Stimulated activated CD4-positive, alpha-beta T cell treated with anti-CD3 and anti-CD28 coated beads, Interleukin-4, amount 100 ng/mL, for 4 hours (primary cell): ENCODE data around the gene NFATC2IP.
A peak's percentile ranks its signal among the peaks of the same experiment; 100 is the strongest.
"Not testable (repeated sequence)": the region's sequence is repeated elsewhere in the genome, so short reads cannot be mapped to it uniquely, and the experiment has no call there.

Experiments used
- DNase-seq, 2 experiments: peaks; one replicate each; pipeline ENCODE4 v3.0.0-alpha.2; 2020

The NFATC2IP gene

DNA sequence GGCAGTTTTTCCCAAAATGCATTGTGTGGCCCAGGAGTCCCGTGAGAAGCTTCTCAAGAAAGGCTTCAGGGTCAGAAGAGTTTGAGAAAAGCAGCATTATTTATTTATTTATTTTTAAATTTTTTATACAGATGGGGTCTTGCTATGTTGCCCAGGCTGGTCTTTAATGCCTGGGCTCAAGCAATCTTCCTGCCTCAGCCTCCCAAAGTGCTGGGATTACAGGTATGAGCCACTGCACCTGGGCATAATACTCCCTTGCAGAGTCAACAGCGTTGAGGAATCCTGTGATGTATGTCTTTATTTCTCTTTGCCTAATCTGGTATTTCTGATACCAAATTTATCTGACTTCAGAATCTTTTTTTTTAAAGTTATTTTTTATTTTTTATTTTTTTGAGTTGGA lies 49.3 kb downstream of the NFATC2IP start:
- no peak for DNase-seq

- not testable (repeated sequence) for DNase-seq
Measured at GRCh38 chr16:29004496-29005139, 53.9 kb downstream of the NFATC2IP start.

DNA sequence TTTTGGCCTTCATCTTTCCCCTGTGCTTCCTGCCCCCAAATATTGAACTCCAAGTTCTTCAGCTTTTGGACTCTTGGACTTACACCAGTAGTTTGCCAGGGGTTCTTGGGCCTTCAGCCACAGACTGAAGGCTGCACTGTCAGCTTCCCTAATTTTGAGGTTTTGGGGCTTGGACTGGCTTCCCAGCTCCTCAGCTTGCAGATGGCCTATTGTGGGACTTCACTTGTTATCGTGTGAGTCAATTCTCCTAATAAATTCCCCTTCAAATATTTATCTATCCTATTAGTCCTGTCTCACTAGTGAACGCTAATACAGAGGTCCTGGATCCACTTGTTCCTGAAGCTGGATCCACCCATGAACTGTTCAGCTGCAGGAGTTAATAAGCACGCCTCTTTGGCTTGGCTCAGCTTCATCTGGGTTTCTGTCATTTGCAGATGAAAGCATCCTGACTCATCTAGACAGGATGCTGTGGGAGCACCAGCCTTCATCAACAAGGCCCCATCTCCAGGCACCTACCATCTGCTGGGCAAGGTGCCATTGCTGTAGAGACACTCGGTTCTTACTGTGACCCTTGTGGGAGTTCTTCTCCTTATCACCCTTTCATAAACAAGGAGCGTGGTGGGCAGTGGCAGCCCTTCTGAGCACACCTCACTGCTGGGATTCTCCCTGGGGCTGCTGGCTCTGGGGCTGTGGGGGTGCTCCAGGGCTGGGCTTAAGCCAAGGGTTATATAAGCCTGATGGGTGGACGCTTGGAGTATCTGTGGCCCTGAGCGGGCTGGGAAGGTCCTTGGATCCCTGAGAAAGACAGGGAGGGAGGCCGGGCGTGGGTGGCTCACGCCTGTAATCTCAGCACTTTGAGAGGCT lies 57.2 kb downstream of the NFATC2IP start:
- DNase-seq: peak; percentile 61 to 81

DNA sequence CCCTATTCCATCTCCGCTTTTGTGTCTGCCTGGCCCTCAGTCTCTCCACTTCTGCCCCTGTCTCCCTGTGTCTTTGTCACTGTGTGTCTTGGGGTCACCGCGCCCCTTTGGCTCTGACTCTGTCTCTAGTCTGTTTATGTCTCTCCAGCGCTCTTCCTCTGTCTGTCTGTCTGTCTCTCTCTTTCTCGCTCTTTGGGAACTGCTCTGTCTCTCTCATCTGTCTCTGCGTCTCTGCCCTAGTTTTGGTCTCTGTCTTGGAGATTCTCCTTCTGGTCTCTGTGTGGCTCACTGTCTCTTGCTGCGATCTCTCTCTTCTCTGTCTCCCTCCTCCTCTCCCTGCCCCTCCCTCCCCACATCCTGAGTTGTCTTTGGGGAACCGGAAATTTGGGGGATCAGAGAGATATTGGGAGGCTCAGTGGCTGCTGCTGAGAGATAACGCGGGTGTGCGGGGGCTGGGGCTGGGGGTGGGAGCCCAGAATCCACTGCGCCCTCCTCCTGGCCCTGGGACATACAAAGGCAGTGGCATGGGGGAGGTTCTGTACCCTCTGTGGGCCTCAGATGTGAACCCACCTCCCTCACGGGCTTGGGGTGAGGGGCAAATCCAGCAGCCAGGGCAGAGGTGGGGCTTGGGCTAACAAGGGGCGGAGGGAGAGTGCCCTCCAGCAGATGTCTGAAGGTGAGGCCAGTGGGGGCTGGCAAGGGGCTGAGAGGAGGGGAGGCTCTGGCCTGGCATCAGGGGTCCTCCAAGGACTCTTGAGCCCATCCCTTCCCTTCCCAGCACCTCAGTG lies 58.5 kb downstream of the NFATC2IP start:
- DNase-seq: peak; percentile 54 to 59

DNA sequence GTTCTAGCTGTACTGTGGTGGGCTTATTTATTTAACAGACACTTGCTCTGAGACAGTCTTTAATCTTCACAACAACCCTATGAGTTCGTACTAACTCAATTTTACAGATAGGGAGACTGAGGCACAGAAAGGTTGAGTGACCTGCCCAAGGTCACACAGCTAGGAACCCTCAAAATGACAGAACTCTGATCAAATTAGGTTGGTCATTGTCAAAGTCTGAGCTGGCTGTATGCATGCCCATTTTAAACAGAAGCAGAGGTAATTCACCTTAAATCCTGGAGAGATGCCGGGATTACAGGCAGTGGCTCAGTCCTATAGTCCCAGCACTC lies 59.1 kb downstream of the NFATC2IP start:
- DNase-seq: no peak

DNA sequence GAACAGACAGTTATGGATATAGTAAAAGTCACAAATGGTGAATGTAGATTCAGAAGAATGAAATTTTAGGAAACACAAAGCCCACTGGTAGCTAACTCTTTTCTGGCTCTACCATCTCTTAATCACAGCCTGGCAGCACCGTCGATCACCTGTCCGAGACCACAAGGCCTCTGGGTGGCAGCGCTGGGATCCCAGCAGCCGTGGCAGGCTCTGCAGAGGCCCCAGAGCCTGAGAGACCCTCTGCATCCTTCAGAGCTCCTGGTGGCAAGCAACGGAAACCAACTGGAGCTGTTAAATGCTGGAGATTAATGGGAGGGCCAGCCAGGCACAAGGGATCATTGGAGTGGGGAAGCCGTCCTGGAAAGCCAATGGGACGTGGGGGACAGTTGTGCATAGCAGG lies 60.4 kb downstream of the NFATC2IP start:
- DNase-seq: no peak

DNA sequence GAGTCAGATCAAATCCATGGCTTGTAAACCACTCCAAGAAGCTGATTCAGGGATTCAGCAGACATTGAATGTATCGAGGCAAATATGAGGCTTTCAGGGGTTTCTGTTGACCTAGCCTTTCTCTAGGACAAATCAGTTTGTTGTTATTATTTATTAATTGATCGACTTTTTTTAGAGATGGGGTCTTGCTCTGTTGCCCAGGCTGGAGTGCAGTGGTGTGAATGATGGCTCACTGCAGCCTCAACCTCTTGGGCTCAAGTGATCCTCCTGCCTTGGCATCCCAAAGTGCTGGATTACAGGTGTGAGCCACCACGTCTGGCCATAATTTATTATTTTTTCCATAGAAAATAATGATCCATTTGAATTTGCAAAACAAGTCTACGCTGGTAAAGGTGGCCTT lies 61.1 kb downstream of the NFATC2IP start:
- DNase-seq: no peak

DNA sequence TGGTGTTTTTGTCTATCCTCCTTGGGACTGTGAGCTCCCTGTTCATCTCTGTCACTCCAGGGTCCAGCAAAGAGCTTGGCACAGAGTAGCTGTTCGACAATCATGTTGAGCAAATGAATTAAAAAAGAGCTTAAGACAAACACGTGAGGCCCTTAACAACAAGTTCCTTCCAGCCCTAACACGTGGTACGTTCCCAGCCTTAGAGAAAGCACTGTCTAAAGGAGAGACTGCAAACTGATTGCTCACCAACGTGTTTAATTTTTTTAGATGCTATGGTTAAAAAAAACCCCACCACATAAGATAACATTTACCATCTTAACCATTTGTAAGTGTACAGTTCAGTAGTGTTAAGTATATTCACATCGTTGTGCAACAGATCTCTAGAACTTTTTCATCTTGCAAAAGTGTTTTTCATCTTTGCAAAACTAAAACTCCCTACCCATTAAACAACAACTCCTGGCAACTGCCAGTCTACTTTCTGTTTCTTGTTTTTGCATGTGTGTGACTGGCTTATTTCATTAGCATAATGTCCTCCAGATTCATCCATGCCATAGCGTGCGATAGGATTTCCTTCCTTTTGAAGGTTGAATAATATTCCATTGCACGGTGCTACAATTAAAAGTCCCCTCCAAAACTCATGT lies 62.3 kb downstream of the NFATC2IP start:
- DNase-seq: peak in 1 of 2 experiments; percentile 32

DNA sequence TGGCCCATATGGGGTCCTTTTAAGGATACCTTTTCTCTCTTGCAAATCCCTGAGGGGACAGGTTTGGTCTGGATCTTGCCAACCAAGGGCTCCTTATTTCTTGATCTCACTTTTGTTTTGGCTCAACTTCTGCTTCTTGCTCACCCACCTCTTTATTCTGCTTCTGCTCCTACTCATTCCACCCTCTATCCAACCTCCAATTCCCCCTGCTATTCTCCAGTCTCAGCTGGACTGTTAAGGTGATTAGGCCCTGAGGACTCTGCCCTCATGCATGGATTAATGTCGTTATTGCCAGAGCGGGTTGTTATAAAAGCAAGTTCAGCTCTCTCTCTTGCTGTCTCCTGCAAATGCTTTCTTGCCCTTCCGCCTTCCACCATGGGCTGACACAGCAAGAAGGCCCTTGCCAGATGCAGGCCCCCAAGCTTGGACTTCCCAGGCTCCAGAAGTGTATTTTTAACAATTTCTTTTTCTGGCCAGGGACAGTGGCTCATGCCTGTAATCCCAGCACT lies 63.9 kb downstream of the NFATC2IP start:
- DNase-seq: no peak
